Measurements from ENCODE around the gene EPS8L1. TPM values are rescaled to one million over a fixed set of nuclear protein-coding genes. Genes with fewer than 3 reads are reported as not detected.

The EPS8L1 gene
- total and polyA plus RNA-seq, 2 donors (not counting 1 experiment from before 2014, with no cell fraction given) = 0.72 to 1.0 TPM

DNA sequence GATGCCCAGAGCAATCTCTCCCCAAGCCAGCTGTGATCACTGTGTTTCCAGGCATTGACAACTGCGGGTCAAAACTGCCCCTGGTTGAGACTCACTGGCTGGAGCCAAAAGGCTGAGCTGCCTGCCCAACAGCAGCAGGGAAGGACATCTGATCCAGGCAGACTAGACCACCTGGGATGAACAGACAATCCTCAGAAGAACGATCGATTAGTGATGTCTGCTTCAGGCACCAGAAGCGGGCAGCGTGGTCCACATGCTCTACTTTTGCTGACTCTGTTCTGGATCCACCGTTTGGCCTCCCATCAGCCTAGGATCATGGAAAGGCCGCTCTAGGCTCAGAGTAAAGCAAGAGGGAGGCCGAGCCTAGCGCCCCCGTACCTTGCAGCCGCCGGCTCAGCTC is 27.7 kb upstream of the EPS8L1 start:
- H3K4me3 Mint-ChIP-seq = no peak overlapping the region
- H3K79me2 ChIP-seq (ENCODE audit: control insufficient read depth, insufficient read depth, low read length) = no peaks in the 10 kb centered on the region
- no peak overlapping the region for H3K9ac ChIP-seq (ENCODE audit: low read length)
- H3K27me3 Mint-ChIP-seq = no peaks in the 10 kb centered on the region
- no peaks in the 10 kb centered on the region for H3K9me3 ChIP-seq (ENCODE audit: control extremely low read depth in 1 of 3, control insufficient read depth in 2 of 3, insufficient read depth in 1 of 3, low read length in 2 of 3)
- H4K20me1 ChIP-seq (ENCODE audit: control insufficient read depth, insufficient read depth, low read length, poor library complexity, severe bottlenecking) = no peaks in the 10 kb centered on the region
- no peaks in the 10 kb centered on the region for H3K27me3 ChIP-seq (replicated peaks in 1 of 4; ENCODE audit: control extremely low read depth in 1 of 4, control insufficient read depth in 3 of 4, insufficient read depth in 4 of 4, low read length in 3 of 4)
- ChIA-PET CTCF (no interaction called here), POLR2A (no interaction called here)
- H3K4me1 Mint-ChIP-seq = no peaks in the 10 kb centered on the region
- H3K9me3 Mint-ChIP-seq (ENCODE audit: insufficient read depth) = no peaks in the 10 kb centered on the region
- no peak overlapping the region for H3K27ac Mint-ChIP-seq
- no peak overlapping the region for H3K4me2 ChIP-seq (replicated peaks; ENCODE audit: low read depth, low read length, poor library complexity, severe bottlenecking)
- no peak overlapping the region for H3K27ac ChIP-seq (ENCODE audit: low read length in 2 of 2)
- peaks cover 0 to 41% of the 10 kb centered on the region in 2 experiments for H3K36me3 ChIP-seq (replicated peaks in 1 of 2; ENCODE audit: control extremely low read depth in 1 of 2, control insufficient read depth in 1 of 2, extremely low read depth in 1 of 2, insufficient read depth in 2 of 2, low read length in 1 of 2)
- no peak for ATAC-seq (ENCODE audit: low read depth)
- DNase-seq = no peak
- no peaks in the 10 kb centered on the region for H3K4me1 ChIP-seq (ENCODE audit: control insufficient read depth in 2 of 2, insufficient read depth in 2 of 2, low read length in 2 of 2)
- TF ChIP-seq EZH2 (IDR thresholded peaks at IDR 0.05; ENCODE audit: borderline replicate concordance, insufficient read depth, low read depth, low read length, poor library complexity, severe bottlenecking) = no peak
- TF ChIP-seq, protein P1, sequence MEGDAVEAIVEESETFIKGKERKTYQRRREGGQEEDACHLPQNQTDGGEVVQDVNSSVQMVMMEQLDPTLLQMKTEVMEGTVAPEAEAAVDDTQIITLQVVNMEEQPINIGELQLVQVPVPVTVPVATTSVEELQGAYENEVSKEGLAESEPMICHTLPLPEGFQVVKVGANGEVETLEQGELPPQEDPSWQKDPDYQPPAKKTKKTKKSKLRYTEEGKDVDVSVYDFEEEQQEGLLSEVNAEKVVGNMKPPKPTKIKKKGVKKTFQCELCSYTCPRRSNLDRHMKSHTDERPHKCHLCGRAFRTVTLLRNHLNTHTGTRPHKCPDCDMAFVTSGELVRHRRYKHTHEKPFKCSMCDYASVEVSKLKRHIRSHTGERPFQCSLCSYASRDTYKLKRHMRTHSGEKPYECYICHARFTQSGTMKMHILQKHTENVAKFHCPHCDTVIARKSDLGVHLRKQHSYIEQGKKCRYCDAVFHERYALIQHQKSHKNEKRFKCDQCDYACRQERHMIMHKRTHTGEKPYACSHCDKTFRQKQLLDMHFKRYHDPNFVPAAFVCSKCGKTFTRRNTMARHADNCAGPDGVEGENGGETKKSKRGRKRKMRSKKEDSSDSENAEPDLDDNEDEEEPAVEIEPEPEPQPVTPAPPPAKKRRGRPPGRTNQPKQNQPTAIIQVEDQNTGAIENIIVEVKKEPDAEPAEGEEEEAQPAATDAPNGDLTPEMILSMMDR (IDR thresholded peaks at IDR 0.05) = no peak
- no peak overlapping the region for H2AFZ ChIP-seq (ENCODE audit: insufficient read depth, low read depth, low read length, poor library complexity, severe bottlenecking)
- H3K4me3 ChIP-seq (ENCODE audit: control extremely low read depth in 1 of 5, extremely low read depth in 1 of 5, insufficient read depth in 1 of 5, low read depth in 2 of 5, low read length in 4 of 5) = no peak overlapping the region
- over 99% methylated on average over 12 of the region's 12 CpGs for WGBS (ENCODE audit: insufficient coverage)
- intact Hi-C loops (cut with micrococcal nuclease) = no loop called here

DNA sequence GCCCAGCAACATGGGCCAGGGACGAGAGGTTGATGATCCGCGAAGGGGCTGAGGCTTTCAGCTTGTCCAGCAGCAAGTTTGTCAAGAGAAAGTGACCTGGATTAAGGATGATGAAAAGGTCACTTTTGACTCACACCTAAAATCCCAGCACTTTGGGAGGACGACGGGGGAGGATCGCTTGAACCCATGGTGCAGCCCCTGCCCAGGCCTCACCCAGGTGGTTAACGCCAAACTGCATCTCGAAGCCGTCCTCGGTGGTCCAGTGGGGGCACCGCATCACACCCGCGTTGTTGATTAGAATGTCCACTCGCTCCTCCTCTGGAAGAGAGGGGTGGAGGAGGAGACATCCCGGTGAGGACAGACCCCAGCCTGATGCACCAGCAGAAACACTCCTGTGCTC is 27.2 kb upstream of the EPS8L1 start:
- Histone ChIP-seq H3K4me1 (ENCODE audit: control insufficient read depth in 2 of 2, insufficient read depth in 2 of 2, low read length in 2 of 2) (no peaks in the 10 kb centered on the region), H3K4me2 (replicated peaks; ENCODE audit: low read depth, low read length, poor library complexity, severe bottlenecking) (no peak overlapping the region), H3K27ac (ENCODE audit: low read length in 2 of 2) (no peak overlapping the region), H3K79me2 (ENCODE audit: control insufficient read depth, insufficient read depth, low read length) (no peaks in the 10 kb centered on the region), H2AFZ (ENCODE audit: insufficient read depth, low read depth, low read length, poor library complexity, severe bottlenecking) (no peak overlapping the region), H3K27me3 (replicated peaks in 1 of 4; ENCODE audit: control extremely low read depth in 1 of 4, control insufficient read depth in 3 of 4, insufficient read depth in 4 of 4, low read length in 3 of 4) (no peaks in the 10 kb centered on the region), H3K4me3 (ENCODE audit: control extremely low read depth in 1 of 5, extremely low read depth in 1 of 5, insufficient read depth in 1 of 5, low read depth in 2 of 5, low read length in 4 of 5) (no peak overlapping the region), H4K20me1 (ENCODE audit: control insufficient read depth, insufficient read depth, low read length, poor library complexity, severe bottlenecking) (no peaks in the 10 kb centered on the region), H3K9me3 (ENCODE audit: control extremely low read depth in 1 of 3, control insufficient read depth in 2 of 3, insufficient read depth in 1 of 3, low read length in 2 of 3) (no peaks in the 10 kb centered on the region), H3K9ac (ENCODE audit: low read length) (no peak overlapping the region), H3K36me3 (replicated peaks in 1 of 2; ENCODE audit: control extremely low read depth in 1 of 2, control insufficient read depth in 1 of 2, extremely low read depth in 1 of 2, insufficient read depth in 2 of 2, low read length in 1 of 2) (peaks cover 0 to 43% of the 10 kb centered on the region in 2 experiments)
- no peaks in the 10 kb centered on the region for H3K27me3 Mint-ChIP-seq
- H3K9me3 Mint-ChIP-seq (ENCODE audit: insufficient read depth) = no peaks in the 10 kb centered on the region
- no peak for ATAC-seq (ENCODE audit: low read depth)
- ChIA-PET CTCF (no interaction called here), POLR2A (no interaction called here)
- TF ChIP-seq, protein P1 (IDR thresholded peaks at IDR 0.05) = no peak
- TF ChIP-seq EZH2 (IDR thresholded peaks at IDR 0.05; ENCODE audit: borderline replicate concordance, insufficient read depth, low read depth, low read length, poor library complexity, severe bottlenecking) = no peak
- no peaks in the 10 kb centered on the region for H3K4me1 Mint-ChIP-seq
- no peak overlapping the region for H3K27ac Mint-ChIP-seq
- intact Hi-C loops (cut with micrococcal nuclease) = no loop called here
- no peak overlapping the region for H3K4me3 Mint-ChIP-seq
- WGBS (ENCODE audit: insufficient coverage) = 99% methylated on average over 9 of the region's 15 CpGs
- DNase-seq = no peak

Measured in B cell (primary cell).